Liver (tissue), 9 donors: ENCODE measurements around the gene CBX8. TPM values are rescaled to one million over a fixed set of nuclear protein-coding genes. Genes with fewer than 3 reads are reported as not detected.

Experiments used
- DNase-seq: peaks from one replicate; pipeline ENCODE4 v3.0.0-alpha.2; 2017; ENCODE audit warnings: low spot score
- H3K27ac ChIP-seq, 2 donors: one replicate each; pipeline ENCODE4 v1.7.0; 2013; ENCODE audit warnings: inconsistent platforms in 2 of 2, low read length in 2 of 2, control low read depth in 1 of 2, low read depth in 1 of 2, mild to moderate bottlenecking in 1 of 2
- H3K27me3 ChIP-seq, 4 donors: one replicate each; pipeline versions ENCODE4 v1.6.1 to v1.7.0; 2013; ENCODE audit warnings: low read length in 3 of 4, inconsistent platforms in 1 of 4, mild to moderate bottlenecking in 1 of 4, moderate library complexity in 1 of 4; ENCODE audit not compliant: control insufficient read depth in 4 of 4, insufficient read depth in 4 of 4
- H3K36me3 ChIP-seq, 4 donors: one replicate each; pipeline versions ENCODE4 v1.6.1 to v1.7.0; 2013; ENCODE audit warnings: low read length in 3 of 4, mild to moderate bottlenecking in 3 of 4, low read depth in 1 of 4, moderate library complexity in 1 of 4; ENCODE audit not compliant: control insufficient read depth in 4 of 4, insufficient read depth in 3 of 4
- H3K4me1 ChIP-seq, 4 donors: one replicate each; pipeline versions ENCODE4 v1.6.1 to v1.7.0; 2013; ENCODE audit warnings: low read length in 3 of 4, mild to moderate bottlenecking in 3 of 4, moderate library complexity in 1 of 4; ENCODE audit not compliant: control insufficient read depth in 4 of 4, insufficient read depth in 4 of 4
- H3K4me3 ChIP-seq, 3 donors: one replicate each; pipeline versions ENCODE4 v1.6.1 to v1.7.0; 2013; ENCODE audit warnings: low read length in 3 of 3, control low read depth in 1 of 3, low read depth in 1 of 3, mild to moderate bottlenecking in 1 of 3
- H3K9ac ChIP-seq, 2 donors: one replicate each; pipeline ENCODE4 v1.7.0; 2013; ENCODE audit warnings: low read length in 2 of 2, mild to moderate bottlenecking in 2 of 2, moderate library complexity in 2 of 2, control low read depth in 1 of 2, low read depth in 1 of 2
- H3K9me3 ChIP-seq, 4 donors: one replicate each; pipeline versions ENCODE4 v1.6.1 to v1.7.0; 2013; ENCODE audit warnings: low read length in 3 of 4; ENCODE audit not compliant: control insufficient read depth in 4 of 4
- EGR1 ChIP-seq, 2 donors: IDR thresholded peaks; 2 replicates each; pipeline ENCODE4 v1.6.1; 2016 to 2018; ENCODE audit warnings: antibody characterized with exemption in 2 of 2, low read depth in 2 of 2
- FOXA1 ChIP-seq: IDR thresholded peaks from 2 replicates; pipeline ENCODE4 v1.6.1; 2016; ENCODE audit warnings: antibody characterized with exemption
- FOXA2 ChIP-seq: IDR thresholded peaks from 2 replicates; pipeline ENCODE4 v1.6.1; 2016; ENCODE audit warnings: antibody characterized with exemption
- HNF4G ChIP-seq: IDR thresholded peaks from 2 replicates; pipeline ENCODE4 v1.6.1; 2016; ENCODE audit warnings: antibody characterized with exemption
- JUND ChIP-seq, 2 donors: IDR thresholded peaks; 2 replicates each; pipeline ENCODE4 v1.6.1; 2016; ENCODE audit warnings: antibody characterized with exemption in 2 of 2
- NR2F2 ChIP-seq: IDR thresholded peaks from 2 replicates; pipeline ENCODE4 v1.6.1; 2016; ENCODE audit warnings: antibody characterized with exemption
- RXRA ChIP-seq, 2 donors: IDR thresholded peaks; 2 replicates each; pipeline ENCODE4 v1.6.1; 2017 to 2018; ENCODE audit warnings: antibody characterized with exemption in 2 of 2, mild to moderate bottlenecking in 1 of 2
- SP1 ChIP-seq: IDR thresholded peaks from 2 replicates; pipeline ENCODE4 v1.6.1; 2018; ENCODE audit warnings: antibody characterized with exemption, mild to moderate bottlenecking
- TAF1 ChIP-seq: conservative IDR thresholded peaks from 2 replicates; pipeline ENCODE4 v1.6.1; 2016; ENCODE audit warnings: antibody characterized with exemption, mild to moderate bottlenecking
- YY1 ChIP-seq: IDR thresholded peaks from 2 replicates; pipeline ENCODE4 v1.6.1; 2016; ENCODE audit warnings: antibody characterized with exemption, mild to moderate bottlenecking
- WGBS: extraction: QIAGEN DNeasy Blood & Tissue Kit; methylation state at CpG from one replicate; pipeline ENCODE4 v1.1.7; 2013; 5-methylcytosine and 5-hydroxymethylcytosine counted together
- polyA plus RNA-seq, 2 donors: library from polyadenylated mRNA; stranded (reverse) in 1 of 2; unstranded in 1 of 2; fragments of 200-250 nt in 1 of 2; fragments of >200 nt in 1 of 2; fragmentation: Nextera tagmentation in 1 of 2; extraction: Ambion mirVana in 1 of 2; gene quantifications; one replicate each; pipeline versions ENCODE4 v1.2.1 to v1.2.3, GENCODE V29; 2013 to 2015
- total RNA-seq, 2 donors: library from RNA; depleted of rRNA; stranded (reverse); fragments of >200 nt; gene quantifications; one replicate each; pipeline ENCODE4 v1.2.3, GENCODE V29; 2014
- TF ChIP-seq, protein P1 (sequence below): IDR thresholded peaks from 2 replicates; pipeline ENCODE4 v1.6.1; 2016; ENCODE audit warnings: antibody characterized with exemption, mild to moderate bottlenecking
- TF ChIP-seq, protein P2 (sequence below): fragments of 150-350 bp; IDR thresholded peaks from 2 replicates; pipeline ENCODE4 v1.5.1; 2017; ENCODE audit warnings: improper control_type of control experiment, low read depth, low read length; ENCODE audit not compliant: missing input control
- TF ChIP-seq, protein P3 (sequence below): IDR thresholded peaks from 2 replicates; pipeline ENCODE4 v1.6.1; 2016; ENCODE audit warnings: antibody characterized with exemption
- TF ChIP-seq, protein P4 (sequence below): IDR thresholded peaks from 2 replicates; pipeline ENCODE4 v1.6.1; 2016; ENCODE audit warnings: antibody characterized with exemption
- TF ChIP-seq, protein P5 (sequence below): IDR thresholded peaks from 2 replicates; pipeline ENCODE4 v1.6.1; 2016; ENCODE audit warnings: antibody characterized with exemption
- donor health status: healthy.
- donor health status: healthy.
- donor health status: healthy.
- donor health status: healthy.
- donor health status: healthy.

CBX8 gene
- total and polyA plus RNA-seq, 4 donors: 0.75 to 2.7 (median 1.9) TPM

DNA sequence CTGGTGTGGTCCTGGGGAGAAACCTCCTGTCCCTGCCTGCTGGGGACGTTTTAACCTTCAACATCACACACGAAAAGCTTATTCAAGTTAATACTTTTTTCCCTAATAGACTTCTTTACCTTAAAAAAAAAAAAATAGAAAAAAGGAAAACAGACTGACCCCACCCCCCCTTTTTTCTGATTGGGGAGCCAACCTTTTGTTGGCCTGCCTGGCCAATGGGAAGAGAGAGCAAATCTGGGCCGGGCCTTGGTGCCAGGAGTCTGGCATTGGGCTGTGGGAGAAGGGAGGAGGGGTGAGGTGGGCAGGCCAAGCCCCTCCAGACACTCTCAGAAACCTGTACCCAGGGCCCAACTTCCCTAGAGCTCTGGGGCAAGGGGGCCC lies 3.0 kb downstream of the CBX8 start:
- Histone ChIP-seq H3K27ac (no peak overlapping the region), H3K9ac (no peak overlapping the region)
- TF ChIP-seq JUND (IDR thresholded peaks at IDR 0.05) (no peak), FOXA2 (no peak), TAF1 (no peak), HNF4G (no peak), EGR1 (IDR thresholded peaks at IDR 0.05; ENCODE audit: low read depth in 2 of 2) (no peak), NR2F2 (no peak), FOXA1 (no peak), YY1 (no peak), RXRA (IDR thresholded peaks at IDR 0.05) (no peak), SP1 (no peak)
- TF ChIP-seq, protein P1, sequence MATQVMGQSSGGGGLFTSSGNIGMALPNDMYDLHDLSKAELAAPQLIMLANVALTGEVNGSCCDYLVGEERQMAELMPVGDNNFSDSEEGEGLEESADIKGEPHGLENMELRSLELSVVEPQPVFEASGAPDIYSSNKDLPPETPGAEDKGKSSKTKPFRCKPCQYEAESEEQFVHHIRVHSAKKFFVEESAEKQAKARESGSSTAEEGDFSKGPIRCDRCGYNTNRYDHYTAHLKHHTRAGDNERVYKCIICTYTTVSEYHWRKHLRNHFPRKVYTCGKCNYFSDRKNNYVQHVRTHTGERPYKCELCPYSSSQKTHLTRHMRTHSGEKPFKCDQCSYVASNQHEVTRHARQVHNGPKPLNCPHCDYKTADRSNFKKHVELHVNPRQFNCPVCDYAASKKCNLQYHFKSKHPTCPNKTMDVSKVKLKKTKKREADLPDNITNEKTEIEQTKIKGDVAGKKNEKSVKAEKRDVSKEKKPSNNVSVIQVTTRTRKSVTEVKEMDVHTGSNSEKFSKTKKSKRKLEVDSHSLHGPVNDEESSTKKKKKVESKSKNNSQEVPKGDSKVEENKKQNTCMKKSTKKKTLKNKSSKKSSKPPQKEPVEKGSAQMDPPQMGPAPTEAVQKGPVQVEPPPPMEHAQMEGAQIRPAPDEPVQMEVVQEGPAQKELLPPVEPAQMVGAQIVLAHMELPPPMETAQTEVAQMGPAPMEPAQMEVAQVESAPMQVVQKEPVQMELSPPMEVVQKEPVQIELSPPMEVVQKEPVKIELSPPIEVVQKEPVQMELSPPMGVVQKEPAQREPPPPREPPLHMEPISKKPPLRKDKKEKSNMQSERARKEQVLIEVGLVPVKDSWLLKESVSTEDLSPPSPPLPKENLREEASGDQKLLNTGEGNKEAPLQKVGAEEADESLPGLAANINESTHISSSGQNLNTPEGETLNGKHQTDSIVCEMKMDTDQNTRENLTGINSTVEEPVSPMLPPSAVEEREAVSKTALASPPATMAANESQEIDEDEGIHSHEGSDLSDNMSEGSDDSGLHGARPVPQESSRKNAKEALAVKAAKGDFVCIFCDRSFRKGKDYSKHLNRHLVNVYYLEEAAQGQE: no peak
- TF ChIP-seq, protein P2, sequence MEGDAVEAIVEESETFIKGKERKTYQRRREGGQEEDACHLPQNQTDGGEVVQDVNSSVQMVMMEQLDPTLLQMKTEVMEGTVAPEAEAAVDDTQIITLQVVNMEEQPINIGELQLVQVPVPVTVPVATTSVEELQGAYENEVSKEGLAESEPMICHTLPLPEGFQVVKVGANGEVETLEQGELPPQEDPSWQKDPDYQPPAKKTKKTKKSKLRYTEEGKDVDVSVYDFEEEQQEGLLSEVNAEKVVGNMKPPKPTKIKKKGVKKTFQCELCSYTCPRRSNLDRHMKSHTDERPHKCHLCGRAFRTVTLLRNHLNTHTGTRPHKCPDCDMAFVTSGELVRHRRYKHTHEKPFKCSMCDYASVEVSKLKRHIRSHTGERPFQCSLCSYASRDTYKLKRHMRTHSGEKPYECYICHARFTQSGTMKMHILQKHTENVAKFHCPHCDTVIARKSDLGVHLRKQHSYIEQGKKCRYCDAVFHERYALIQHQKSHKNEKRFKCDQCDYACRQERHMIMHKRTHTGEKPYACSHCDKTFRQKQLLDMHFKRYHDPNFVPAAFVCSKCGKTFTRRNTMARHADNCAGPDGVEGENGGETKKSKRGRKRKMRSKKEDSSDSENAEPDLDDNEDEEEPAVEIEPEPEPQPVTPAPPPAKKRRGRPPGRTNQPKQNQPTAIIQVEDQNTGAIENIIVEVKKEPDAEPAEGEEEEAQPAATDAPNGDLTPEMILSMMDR: no peak
- TF ChIP-seq, protein P3, sequence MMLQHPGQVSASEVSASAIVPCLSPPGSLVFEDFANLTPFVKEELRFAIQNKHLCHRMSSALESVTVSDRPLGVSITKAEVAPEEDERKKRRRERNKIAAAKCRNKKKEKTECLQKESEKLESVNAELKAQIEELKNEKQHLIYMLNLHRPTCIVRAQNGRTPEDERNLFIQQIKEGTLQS: no peak
- TF ChIP-seq, protein P4, sequence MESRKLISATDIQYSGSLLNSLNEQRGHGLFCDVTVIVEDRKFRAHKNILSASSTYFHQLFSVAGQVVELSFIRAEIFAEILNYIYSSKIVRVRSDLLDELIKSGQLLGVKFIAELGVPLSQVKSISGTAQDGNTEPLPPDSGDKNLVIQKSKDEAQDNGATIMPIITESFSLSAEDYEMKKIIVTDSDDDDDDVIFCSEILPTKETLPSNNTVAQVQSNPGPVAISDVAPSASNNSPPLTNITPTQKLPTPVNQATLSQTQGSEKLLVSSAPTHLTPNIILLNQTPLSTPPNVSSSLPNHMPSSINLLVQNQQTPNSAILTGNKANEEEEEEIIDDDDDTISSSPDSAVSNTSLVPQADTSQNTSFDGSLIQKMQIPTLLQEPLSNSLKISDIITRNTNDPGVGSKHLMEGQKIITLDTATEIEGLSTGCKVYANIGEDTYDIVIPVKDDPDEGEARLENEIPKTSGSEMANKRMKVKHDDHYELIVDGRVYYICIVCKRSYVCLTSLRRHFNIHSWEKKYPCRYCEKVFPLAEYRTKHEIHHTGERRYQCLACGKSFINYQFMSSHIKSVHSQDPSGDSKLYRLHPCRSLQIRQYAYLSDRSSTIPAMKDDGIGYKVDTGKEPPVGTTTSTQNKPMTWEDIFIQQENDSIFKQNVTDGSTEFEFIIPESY: no peak
- TF ChIP-seq, protein P5, sequence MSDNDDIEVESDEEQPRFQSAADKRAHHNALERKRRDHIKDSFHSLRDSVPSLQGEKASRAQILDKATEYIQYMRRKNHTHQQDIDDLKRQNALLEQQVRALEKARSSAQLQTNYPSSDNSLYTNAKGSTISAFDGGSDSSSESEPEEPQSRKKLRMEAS: no peak

More for the DNA sequence above, 3.0 kb downstream of the CBX8 start:
- no peaks in the 10 kb centered on the region for H3K9me3 ChIP-seq
- 88% methylated on average over 3 of the region's 3 CpGs for WGBS
- peaks cover 0 to 17% (median 9%) of the 10 kb centered on the region in 4 donors for H3K27me3 ChIP-seq
- no peak overlapping the region for H3K4me3 ChIP-seq
- peaks cover 0 to 6% (median 0%) of the 10 kb centered on the region in 4 donors for H3K36me3 ChIP-seq
- no peak for DNase-seq
- peaks cover 12 to 31% (median 23%) of the 10 kb centered on the region in 4 donors for H3K4me1 ChIP-seq
